GM23338 (cell line): ENCODE results near the gene DSCAML1.

Source experiments
- CREB1 ChIP-seq: fragments of 250-450 bp; sonication (Bioruptor Pico); IDR thresholded peaks from 2 replicates; pipeline ENCODE4 v1.5.0; 2020; ENCODE audit warnings: low read depth, mild to moderate bottlenecking, moderate library complexity
- JUNB ChIP-seq: IDR thresholded peaks from one replicate; pipeline ENCODE4 v1.6.1; 2016; ENCODE audit warnings: antibody characterized with exemption; ENCODE audit not compliant: unreplicated experiment
- POLR2AphosphoS5 ChIP-seq: IDR thresholded peaks from 2 replicates; pipeline ENCODE4 v1.6.1; 2016; ENCODE audit warnings: antibody characterized with exemption, low read depth
- ZNF331 ChIP-seq: fragments of 250-450 bp; sonication (Bioruptor Pico); IDR thresholded peaks from 2 replicates; pipeline ENCODE4 v1.5.0; 2020; ENCODE audit warnings: low read depth, mild to moderate bottlenecking, moderate library complexity
- TF ChIP-seq, protein P1 (sequence below), 2 experiments: fragments of 200-600 bp in 1 of 2; sonication (generic) in 1 of 2; conservative IDR thresholded peaks; 2 replicates each; pipeline versions ENCODE4 v1.5.1 to v1.6.1; 2016 to 2017; ENCODE audit warnings: antibody characterized with exemption in 2 of 2, low read depth in 2 of 2, mild to moderate bottlenecking in 2 of 2, moderate library complexity in 1 of 2

DNA sequence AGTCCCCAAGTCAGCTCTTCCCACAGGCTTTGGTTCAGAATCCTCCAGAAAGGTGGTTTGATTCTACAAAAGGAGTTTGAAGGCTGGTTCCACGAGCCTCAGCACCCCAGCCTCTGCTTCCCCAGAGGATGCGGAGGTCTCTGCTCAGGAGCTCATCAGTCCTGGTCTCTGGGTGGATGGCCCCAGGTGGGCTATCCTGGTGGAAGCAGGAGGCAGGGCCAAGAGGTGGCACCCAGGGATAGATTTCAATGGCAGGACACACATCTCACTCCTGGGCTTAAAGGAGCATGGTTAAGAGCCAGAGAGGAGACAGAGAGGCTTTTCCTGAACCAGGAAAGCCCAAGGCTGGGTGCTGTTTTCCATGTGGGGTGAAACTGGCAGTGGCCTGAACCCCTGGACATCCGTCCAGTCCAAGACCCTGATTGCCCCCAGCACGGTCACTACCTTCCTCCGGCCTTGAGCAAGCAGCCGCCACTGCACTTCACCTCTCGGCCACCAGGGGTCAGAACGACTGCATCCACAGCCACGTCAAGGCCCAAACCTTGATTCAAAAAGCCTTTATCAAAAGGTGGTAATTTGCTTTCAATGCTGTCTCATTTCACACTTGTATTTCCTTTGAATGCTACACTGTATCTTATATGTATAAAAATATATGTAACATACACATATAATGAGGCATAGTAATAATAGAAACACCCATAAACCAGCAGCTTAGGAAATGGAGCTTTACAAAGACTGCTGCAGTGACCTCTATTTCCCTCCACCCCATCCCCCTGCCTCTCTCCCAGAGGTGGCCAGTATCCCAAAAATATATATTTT lies 46.9 kb upstream of the DSCAML1 start:
- TF ChIP-seq, protein P1, sequence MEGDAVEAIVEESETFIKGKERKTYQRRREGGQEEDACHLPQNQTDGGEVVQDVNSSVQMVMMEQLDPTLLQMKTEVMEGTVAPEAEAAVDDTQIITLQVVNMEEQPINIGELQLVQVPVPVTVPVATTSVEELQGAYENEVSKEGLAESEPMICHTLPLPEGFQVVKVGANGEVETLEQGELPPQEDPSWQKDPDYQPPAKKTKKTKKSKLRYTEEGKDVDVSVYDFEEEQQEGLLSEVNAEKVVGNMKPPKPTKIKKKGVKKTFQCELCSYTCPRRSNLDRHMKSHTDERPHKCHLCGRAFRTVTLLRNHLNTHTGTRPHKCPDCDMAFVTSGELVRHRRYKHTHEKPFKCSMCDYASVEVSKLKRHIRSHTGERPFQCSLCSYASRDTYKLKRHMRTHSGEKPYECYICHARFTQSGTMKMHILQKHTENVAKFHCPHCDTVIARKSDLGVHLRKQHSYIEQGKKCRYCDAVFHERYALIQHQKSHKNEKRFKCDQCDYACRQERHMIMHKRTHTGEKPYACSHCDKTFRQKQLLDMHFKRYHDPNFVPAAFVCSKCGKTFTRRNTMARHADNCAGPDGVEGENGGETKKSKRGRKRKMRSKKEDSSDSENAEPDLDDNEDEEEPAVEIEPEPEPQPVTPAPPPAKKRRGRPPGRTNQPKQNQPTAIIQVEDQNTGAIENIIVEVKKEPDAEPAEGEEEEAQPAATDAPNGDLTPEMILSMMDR (conservative IDR thresholded peaks at IDR 0.05; ENCODE audit: low read depth in 2 of 2), result peak; percentile 94 to 99
- TF ChIP-seq CREB1 (CRISPR knock-in tag) (no peak), ZNF331 (no peak), JUNB (no peak), POLR2AphosphoS5 (no peak)
